Psoas muscle (tissue), 8 donors: ENCODE results near the gene TMEM201. TPM values are rescaled to one million over a fixed set of nuclear protein-coding genes. Genes with fewer than 3 reads are reported as not detected.

Experiments used
- ATAC-seq, 4 donors: fragments of 200-7000 bp; cut with Tn5 transposase; one replicate each; pipeline ENCODE4 v1.9.1; 2020; ENCODE audit warnings: moderate library complexity in 3 of 4, mild to moderate bottlenecking in 2 of 4
- DNase-seq, 2 donors: peaks; one replicate each; pipeline ENCODE4 v3.0.0-alpha.2; 2020
- H3K27ac ChIP-seq: fragments of 200-600 bp; one replicate; pipeline ENCODE4 v1.8.0; 2022
- H3K27me3 ChIP-seq, 3 donors: fragments of 200-600 bp in 1 of 3; one replicate each; pipeline versions ENCODE4 v1.6.1 to v1.8.0; 2013 to 2022; ENCODE audit warnings: low read length in 2 of 3, mild to moderate bottlenecking in 2 of 3, moderate library complexity in 1 of 3; ENCODE audit not compliant: insufficient read depth in 3 of 3
- H3K36me3 ChIP-seq, 2 donors: fragments of 200-600 bp in 1 of 2; one replicate each; pipeline versions ENCODE4 v1.6.1 to v1.8.0; 2013 to 2022; ENCODE audit warnings: low read depth in 1 of 2, mild to moderate bottlenecking in 1 of 2, moderate library complexity in 1 of 2; ENCODE audit not compliant: insufficient read depth in 1 of 2
- H3K4me1 ChIP-seq: fragments of 200-600 bp; one replicate; pipeline ENCODE4 v1.8.0; 2022
- H3K4me3 ChIP-seq: fragments of 200-600 bp; one replicate; pipeline ENCODE4 v1.8.0; 2022; ENCODE audit warnings: mild to moderate bottlenecking
- H3K9me3 ChIP-seq: fragments of 200-600 bp; one replicate; pipeline ENCODE4 v1.8.0; 2022
- WGBS, 3 donors: extraction: QIAGEN DNeasy Blood & Tissue Kit; methylation state at CpG; one replicate each; pipeline versions ENCODE4 v1.1.6 to v1.1.7; 2013; 5-methylcytosine and 5-hydroxymethylcytosine counted together
- intact Hi-C, 2 donors: fragments of 100-400 bp; cut with DNase I; formaldehyde crosslinking; loops; one replicate each; pipeline versions ENCODE4 v1.11.0 to v1.14.2; 2022
- polyA plus RNA-seq, 3 donors: library from polyadenylated mRNA; stranded (reverse); fragments of 200-250 nt; gene quantifications; one replicate each; pipeline ENCODE4 v1.2.3, GENCODE V29; 2013
- total RNA-seq, 4 donors: library from RNA; stranded (reverse); fragmentation: NEBNext Ultra II Directional in 2 of 4; extraction: Animal tissue kit (Norgen Biotek cat#: 25700) in 2 of 4; gene quantifications; one replicate each; pipeline versions ENCODE4 v1.2.1 to v1.2.4, GENCODE V29; 2021 to 2023
- TF ChIP-seq, protein P1 (sequence below): fragments of 200-600 bp; IDR thresholded peaks from one replicate; pipeline ENCODE4 v1.8.0; 2022; ENCODE audit warnings: antibody characterized with exemption
- donor health status: healthy with polysubstance abuse.
- donor health status: DM: no; HTN: no; CAD: no; lungs with moderate emphysema.
- donor health status: Bipolar disorder and iron deficiency.
- donor health status: healthy.
- donor health status: DM: yes; HTN: yes; CAD: no.
- donor health status: DM: no; HTN: no; CAD: no.
- donor health status: DM: no; HTN: no; CAD: no.
- donor health status: DM: yes; HTN: yes; CAD: no.

Gene TMEM201
- total and polyA plus RNA-seq, 7 donors = 15.7 to 37.3 (median 23.2) TPM

DNA sequence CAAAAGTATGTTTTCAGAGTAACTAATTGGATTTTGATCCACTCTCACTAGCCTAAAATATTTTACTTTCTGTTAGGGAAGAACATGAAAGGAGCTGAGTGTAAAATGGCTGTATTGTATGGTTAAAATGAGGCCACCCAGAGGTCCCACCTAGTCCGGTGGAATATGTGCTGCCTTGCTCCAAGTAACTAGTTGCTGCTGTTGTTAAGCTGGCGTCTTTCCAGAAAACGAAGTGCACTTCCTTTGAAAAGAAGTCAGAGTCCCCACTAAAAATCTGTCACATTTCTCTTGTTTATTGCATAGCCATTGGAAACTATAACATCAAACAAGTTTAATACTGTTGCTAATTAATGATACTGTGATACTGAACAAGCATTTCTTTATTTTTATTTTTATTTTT lies 46.3 kb upstream of the TMEM201 start:
- intact Hi-C loops = no loop called here
- H3K36me3 ChIP-seq = no peaks in the 10 kb centered on the region
- H3K9me3 ChIP-seq = no peaks in the 10 kb centered on the region
- H3K4me1 ChIP-seq = peaks cover 28% of the 10 kb centered on the region
- TF ChIP-seq, protein P1, sequence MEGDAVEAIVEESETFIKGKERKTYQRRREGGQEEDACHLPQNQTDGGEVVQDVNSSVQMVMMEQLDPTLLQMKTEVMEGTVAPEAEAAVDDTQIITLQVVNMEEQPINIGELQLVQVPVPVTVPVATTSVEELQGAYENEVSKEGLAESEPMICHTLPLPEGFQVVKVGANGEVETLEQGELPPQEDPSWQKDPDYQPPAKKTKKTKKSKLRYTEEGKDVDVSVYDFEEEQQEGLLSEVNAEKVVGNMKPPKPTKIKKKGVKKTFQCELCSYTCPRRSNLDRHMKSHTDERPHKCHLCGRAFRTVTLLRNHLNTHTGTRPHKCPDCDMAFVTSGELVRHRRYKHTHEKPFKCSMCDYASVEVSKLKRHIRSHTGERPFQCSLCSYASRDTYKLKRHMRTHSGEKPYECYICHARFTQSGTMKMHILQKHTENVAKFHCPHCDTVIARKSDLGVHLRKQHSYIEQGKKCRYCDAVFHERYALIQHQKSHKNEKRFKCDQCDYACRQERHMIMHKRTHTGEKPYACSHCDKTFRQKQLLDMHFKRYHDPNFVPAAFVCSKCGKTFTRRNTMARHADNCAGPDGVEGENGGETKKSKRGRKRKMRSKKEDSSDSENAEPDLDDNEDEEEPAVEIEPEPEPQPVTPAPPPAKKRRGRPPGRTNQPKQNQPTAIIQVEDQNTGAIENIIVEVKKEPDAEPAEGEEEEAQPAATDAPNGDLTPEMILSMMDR = no peak
- peak overlapping the region; percentile 29 for H3K4me3 ChIP-seq
- no peak for DNase-seq
- no peaks in the 10 kb centered on the region for H3K27me3 ChIP-seq
- WGBS, 3 donors = 14 to 21% (median 17%) methylated on average over 3 of the region's 3 CpGs
- ATAC-seq = no peak
- no peak overlapping the region for H3K27ac ChIP-seq

DNA sequence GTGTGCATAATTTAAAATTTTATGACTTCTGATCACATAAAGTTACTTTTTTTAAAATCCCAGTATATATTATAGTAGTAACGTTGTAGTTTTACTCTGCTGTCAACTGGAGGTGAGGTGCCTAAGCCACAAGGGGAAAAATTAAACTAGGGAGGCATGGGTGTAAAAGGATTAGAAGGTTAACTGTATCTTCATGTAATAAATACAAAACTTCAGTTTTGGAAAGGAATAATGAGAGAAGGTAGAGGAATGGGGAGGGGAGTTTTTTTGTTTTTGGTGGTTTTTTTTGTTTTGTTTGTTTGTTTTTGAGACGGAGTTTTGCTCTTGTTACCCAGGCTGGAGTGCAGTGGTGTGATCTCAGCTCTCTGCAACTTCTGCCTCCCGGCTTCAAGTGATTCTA lies 43.8 kb upstream of the TMEM201 start:
- Histone ChIP-seq H3K4me1 (peaks cover 36% of the 10 kb centered on the region), H3K4me3 (no peak overlapping the region), H3K36me3 (no peaks in the 10 kb centered on the region), H3K27me3 (no peaks in the 10 kb centered on the region), H3K9me3 (no peaks in the 10 kb centered on the region), H3K27ac (no peak overlapping the region)
- TF ChIP-seq, protein P1 = no peak
- DNase-seq (no peak), ATAC-seq (no peak)
- 78 to 86% (median 82%) methylated on average over 3 of the region's 3 CpGs for WGBS, 3 donors
- intact Hi-C loops = no loop called here

DNA sequence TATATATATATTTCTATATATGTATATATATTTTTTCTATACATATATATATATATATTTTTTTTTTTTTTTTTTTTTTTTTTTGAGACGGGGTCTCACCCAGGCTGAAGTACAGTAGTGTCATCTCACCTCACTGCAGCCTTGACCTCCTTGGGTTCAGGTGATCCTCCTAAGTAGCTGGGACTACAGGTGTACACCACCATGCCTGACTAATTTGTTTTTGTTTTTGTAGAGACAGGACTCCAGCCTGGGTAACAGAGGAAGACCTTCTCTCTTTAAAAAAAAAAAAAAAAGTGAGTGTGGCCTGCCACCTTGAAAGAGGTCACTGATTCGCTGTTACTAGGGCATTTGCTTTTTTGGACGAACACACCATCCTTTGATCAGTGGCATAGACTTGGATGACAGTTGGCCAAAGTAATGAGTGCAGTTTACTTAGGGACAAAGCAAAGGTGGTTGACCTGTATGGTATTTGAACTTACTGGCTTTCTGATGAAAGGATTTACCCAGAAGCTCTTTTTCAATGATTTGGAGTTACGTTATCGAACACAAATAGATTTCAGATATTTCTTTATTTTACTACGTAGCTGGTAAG lies 38.7 kb upstream of the TMEM201 start:
- H3K4me3 ChIP-seq = no peak overlapping the region
- ATAC-seq (no peak), DNase-seq (no peak)
- H3K9me3 ChIP-seq = no peaks in the 10 kb centered on the region
- intact Hi-C loops = no loop called here
- H3K4me1 ChIP-seq = peaks cover 25% of the 10 kb centered on the region
- TF ChIP-seq, protein P1 = no peak
- H3K27me3 ChIP-seq = no peaks in the 10 kb centered on the region
- WGBS, 3 donors = 66 to 83% (median 70%) methylated on average over 5 to 6 of the region's 6 CpGs
- H3K36me3 ChIP-seq = peaks cover 0 to 14% of the 10 kb centered on the region in 2 donors
- H3K27ac ChIP-seq = no peak overlapping the region

DNA sequence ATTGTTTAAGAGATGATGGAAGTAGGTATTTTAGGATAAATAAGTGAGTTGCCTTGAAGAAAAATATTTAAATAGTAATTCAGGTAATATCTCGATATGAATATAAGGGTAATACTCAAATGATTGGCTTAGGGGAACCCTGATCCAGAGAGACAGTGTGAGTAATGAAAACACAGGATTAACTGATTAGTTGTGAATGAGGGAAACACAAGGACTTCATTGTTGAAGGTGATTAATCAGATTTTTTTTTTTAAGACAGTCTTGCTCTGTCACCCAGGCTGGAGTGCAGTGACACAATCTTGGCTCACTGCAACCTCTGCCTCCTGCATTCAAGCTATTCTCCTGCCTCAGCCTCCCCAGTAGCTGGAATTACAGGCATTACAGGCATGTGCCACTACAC lies 36.7 kb upstream of the TMEM201 start:
- DNase-seq = no peak
- no peaks in the 10 kb centered on the region for H3K27me3 ChIP-seq
- intact Hi-C loops = no loop called here
- TF ChIP-seq, protein P1 = no peak
- peak overlapping the region; percentile 27 for H3K27ac ChIP-seq
- H3K36me3 ChIP-seq = peaks cover 0 to 25% of the 10 kb centered on the region in 2 donors
- no peak for ATAC-seq
- H3K4me1 ChIP-seq = peaks cover 38% of the 10 kb centered on the region
- WGBS, 3 donors = 89 to 100% (median 90%) methylated on average over 1 of the region's 1 CpG
- H3K9me3 ChIP-seq = no peaks in the 10 kb centered on the region
- no peak overlapping the region for H3K4me3 ChIP-seq

DNA sequence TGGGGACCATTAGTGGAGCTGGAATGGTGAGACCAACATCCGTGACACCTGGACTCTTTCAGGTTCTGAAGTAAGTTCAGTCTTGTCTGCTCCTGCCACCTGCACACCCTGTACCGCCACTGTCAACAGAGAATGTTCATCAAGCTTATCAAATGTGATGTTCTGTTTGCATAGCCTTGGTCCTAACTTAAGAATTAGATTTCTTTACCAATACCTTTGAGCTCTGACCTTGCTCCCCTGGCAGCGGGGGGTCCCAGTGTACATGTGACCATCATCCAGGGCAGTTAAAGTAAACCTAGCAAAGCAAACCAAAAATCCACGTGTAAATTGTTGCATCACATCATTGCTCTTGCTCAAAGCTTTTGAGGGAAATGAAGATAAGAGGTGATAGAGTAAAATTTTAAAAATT lies 35.0 kb upstream of the TMEM201 start:
- peaks cover 44% of the 10 kb centered on the region for H3K4me1 ChIP-seq
- no peaks in the 10 kb centered on the region for H3K27me3 ChIP-seq
- no peak overlapping the region for H3K27ac ChIP-seq

More for the DNA sequence above, 35.0 kb upstream of the TMEM201 start:
- TF ChIP-seq, protein P1 = no peak
- Histone ChIP-seq H3K36me3 (peaks cover 0 to 34% of the 10 kb centered on the region in 2 donors), H3K9me3 (no peaks in the 10 kb centered on the region), H3K4me3 (no peak overlapping the region)
- WGBS, 3 donors = 90 to 98% (median 92%) methylated on average over 4 of the region's 4 CpGs
- ATAC-seq = no peak
- intact Hi-C loops = no loop called here
- DNase-seq = no peak
